ENCODE measurements around the gene IRS2.

- TF ChIP-seq CTCF (IDR thresholded peaks at IDR 0.05) = no peak
- no peak for TF ChIP-seq POLR2A (IDR thresholded peaks at IDR 0.05)
Observed at GRCh38 chr13:109821103-109821502, 34.7 kb upstream of the IRS2 start.

Data from body of pancreas (tissue), 4 donors.